H1 (cell line): ENCODE data around the gene GP9. TPM values are rescaled to one million over a fixed set of nuclear protein-coding genes. Genes with fewer than 3 reads are reported as not detected.

Experiments used
- MAFK ChIP-seq: IDR thresholded peaks from 2 replicates; pipeline ENCODE4 v1.6.1; 2012; ENCODE audit warnings: low read depth, mild to moderate bottlenecking, improper control_type of control experiment, low read length
- polyA plus RNA-seq, 7 experiments: library from polyadenylated mRNA; depleted of rRNA in 3 of 7; stranded (reverse) in 5 of 7; unstranded in 2 of 7; fragments of >200 nt in 5 of 7; fragments of 200-250 nt in 2 of 7; gene quantifications; 1 replicate in 5 of 7; 2 replicates in 1 of 7; 4 replicates in 1 of 7; pipeline versions ENCODE4 v1.2.1 to v1.2.3, GENCODE V29; 2011 to 2013; ENCODE audit warnings: missing spikeins in 2 of 7, mixed read lengths in 2 of 7
- total RNA-seq: library from RNA; stranded (reverse); fragmentation: NEBNext Ultra II Directional; extraction: Animal tissue kit (Norgen Biotek cat#: 25700); gene quantifications from 2 replicates; pipeline ENCODE4 v1.2.1, GENCODE V29; 2021

Gene GP9
- total and polyA plus RNA-seq, 2 of the 8 experiments (the other 6 are each of a cell fraction or from before 2014, with no cell fraction given) = not detected

GRCh38 chr3:129081503-129081902 lies 20.9 kb downstream of the GP9 start (continued):
- no peak for TF ChIP-seq MAFK
- TF ChIP-seq, all 59 proteins: peak for 0
